ENCODE measurements around the gene PNN. TPM values are rescaled to one million over a fixed set of nuclear protein-coding genes. Genes with fewer than 3 reads are reported as not detected.
"Not testable (repeated sequence)": the region's sequence is repeated elsewhere in the genome, so short reads cannot be mapped to it uniquely, and the experiment has no call there.

PNN gene
- 10 to 100 TPM; 34.6 to 52.4 TPM for total RNA-seq

DNA sequence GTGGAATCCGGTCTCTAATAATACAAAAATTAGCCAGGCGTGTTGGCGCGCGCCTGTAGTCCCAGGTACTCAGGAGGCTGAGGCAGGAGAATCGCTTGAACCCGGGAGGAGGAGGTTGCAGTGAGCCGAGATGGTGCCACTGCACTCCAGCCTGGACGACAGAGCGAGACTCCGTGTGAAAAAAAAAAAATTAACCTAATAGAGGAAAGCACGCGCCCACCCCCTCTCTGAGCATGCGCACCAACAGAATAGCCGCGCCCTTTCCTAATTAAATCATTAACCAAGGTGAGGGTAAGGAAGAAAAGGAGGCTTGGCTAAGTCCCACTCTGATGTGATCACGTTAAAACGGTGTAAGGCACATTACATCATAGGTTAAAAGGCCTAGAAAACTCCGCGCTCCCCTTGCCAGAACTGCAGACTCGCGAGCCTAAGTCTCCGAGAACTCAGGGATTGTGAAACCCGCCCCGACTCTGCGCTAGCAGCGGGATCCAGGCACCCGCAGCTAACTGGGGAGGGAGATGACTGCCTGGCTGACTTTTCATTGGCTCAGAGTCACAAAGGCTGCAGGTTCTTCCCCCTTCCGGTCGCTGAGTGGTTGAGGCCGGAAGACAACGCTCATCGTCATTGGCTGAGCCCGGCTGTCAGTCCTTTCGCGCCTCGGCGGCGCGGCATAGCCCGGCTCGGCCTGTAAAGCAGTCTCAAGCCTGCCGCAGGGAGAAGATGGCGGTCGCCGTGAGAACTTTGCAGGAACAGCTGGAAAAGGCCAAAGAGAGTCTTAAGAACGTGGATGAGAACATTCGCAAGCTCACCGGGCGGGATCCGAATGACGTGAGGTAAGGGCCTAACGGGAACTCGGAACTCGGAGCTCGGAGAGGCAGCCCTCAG lies at the start of gene PNN:
Gene PNN (plus strand): TSS at position 695 of the 885 bp plus-strand sequence. CDS start 26 bp downstream, at position 721.
- H3K4me1 ChIP-seq = no peaks in the 10 kb centered on the region
- H3K27ac ChIP-seq = peak within 1 kb of the TSS; percentile 92
- intact Hi-C loops (cut with DNase I) = loop anchor here (5.0 kb wide), 2 partner anchors 73 to 92 kb away; partner anchors contain the start of gene SEC23A
- peaks cover 11% of the 10 kb centered on the region for H3K36me3 ChIP-seq
- no peaks in the 10 kb centered on the region for H3K27me3 ChIP-seq
- H3K9ac ChIP-seq (ENCODE audit: low read depth in 2 of 2, low read length in 2 of 2) = peak within 1 kb of the TSS; percentile 90 to 95
- peak within 1 kb of the TSS; percentile 79 for H3K4me3 ChIP-seq
- TF ChIP-seq, protein P1, sequence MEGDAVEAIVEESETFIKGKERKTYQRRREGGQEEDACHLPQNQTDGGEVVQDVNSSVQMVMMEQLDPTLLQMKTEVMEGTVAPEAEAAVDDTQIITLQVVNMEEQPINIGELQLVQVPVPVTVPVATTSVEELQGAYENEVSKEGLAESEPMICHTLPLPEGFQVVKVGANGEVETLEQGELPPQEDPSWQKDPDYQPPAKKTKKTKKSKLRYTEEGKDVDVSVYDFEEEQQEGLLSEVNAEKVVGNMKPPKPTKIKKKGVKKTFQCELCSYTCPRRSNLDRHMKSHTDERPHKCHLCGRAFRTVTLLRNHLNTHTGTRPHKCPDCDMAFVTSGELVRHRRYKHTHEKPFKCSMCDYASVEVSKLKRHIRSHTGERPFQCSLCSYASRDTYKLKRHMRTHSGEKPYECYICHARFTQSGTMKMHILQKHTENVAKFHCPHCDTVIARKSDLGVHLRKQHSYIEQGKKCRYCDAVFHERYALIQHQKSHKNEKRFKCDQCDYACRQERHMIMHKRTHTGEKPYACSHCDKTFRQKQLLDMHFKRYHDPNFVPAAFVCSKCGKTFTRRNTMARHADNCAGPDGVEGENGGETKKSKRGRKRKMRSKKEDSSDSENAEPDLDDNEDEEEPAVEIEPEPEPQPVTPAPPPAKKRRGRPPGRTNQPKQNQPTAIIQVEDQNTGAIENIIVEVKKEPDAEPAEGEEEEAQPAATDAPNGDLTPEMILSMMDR (IDR thresholded peaks at IDR 0.05) = no peak
- peak; percentile 98 for DNase-seq
- no peaks in the 10 kb centered on the region for H3K9me3 ChIP-seq

DNA sequence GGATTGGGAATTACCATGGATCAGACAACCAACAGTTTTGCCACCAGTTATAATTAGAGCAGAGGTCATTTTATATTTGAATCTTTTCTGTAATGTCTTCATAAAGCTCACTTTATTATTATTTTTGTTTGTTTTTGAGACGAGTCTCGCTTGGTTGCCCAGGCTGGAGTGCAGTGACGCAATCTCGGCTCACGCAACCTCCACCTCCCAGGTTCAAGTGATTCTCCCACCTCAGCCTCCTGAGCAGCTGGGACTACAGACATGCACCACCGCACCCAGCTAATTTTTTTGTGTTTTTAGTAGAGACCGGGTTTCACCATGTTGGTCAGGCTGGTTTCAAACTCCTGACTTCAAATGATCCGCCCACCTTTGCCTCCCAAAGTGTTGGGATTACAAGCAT lies 37.2 kb upstream of the PNN start:
- H3K4me1 ChIP-seq; H3K9me3 ChIP-seq; H3K36me3 ChIP-seq; intact Hi-C loops (cut with DNase I); H3K4me3 ChIP-seq; H3K27me3 ChIP-seq; DNase-seq; H3K9ac ChIP-seq (ENCODE audit: low read depth in 2 of 2, low read length in 2 of 2); H3K27ac ChIP-seq: not testable (repeated sequence)

DNA sequence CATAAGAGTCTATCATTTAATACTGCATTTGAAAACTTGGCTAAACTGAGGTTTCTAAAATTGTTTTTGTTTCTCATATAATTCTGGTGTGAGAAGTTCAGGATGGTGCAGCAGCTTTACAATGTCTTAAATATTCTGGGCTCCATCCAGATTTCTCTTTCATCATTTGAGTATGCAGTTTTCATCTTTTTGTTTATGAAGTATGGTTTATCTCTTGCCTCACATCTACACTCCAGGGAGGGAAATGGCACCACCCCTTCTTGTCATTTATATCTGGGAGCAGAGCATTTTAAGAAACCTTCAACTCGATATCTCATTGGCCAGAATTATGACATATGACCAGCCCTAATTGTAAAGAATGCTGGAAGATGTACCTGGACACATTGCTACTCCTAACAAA lies 36.6 kb upstream of the PNN start:
- Histone ChIP-seq H3K9me3 (no peaks in the 10 kb centered on the region), H3K27me3 (no peaks in the 10 kb centered on the region), H3K4me3 (no peak overlapping the region), H3K4me1 (no peaks in the 10 kb centered on the region), H3K36me3 (no peaks in the 10 kb centered on the region), H3K9ac (ENCODE audit: low read depth in 2 of 2, low read length in 2 of 2) (no peak overlapping the region), H3K27ac (no peak overlapping the region)
- TF ChIP-seq, protein P1 (IDR thresholded peaks at IDR 0.05) = no peak
- no peak for DNase-seq
- intact Hi-C loops (cut with DNase I) = no loop called here

DNA sequence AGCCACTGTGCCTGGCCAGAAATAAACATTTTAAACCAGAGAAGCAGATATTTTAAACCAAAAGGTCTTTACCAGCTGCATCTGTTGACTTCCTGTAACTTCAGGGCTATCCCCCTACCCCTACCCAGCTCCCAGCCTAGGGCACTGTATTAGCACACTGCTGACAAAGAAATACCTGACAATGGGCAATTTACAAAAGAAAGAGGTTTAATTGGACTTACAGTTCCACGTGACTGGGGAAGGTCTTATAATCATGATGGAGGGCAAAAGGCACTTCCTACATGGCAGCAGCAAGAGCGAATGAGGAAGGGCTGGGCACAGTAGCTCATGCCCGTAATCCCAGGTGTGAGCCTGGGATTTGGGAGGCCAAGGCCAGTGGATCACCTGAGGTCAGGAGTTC lies 34.9 kb upstream of the PNN start:
- Histone ChIP-seq H3K36me3 (no peaks in the 10 kb centered on the region), H3K4me1 (no peaks in the 10 kb centered on the region), H3K4me3 (no peak overlapping the region), H3K27ac (no peak overlapping the region), H3K27me3 (no peaks in the 10 kb centered on the region), H3K9me3 (no peaks in the 10 kb centered on the region), H3K9ac (ENCODE audit: low read depth in 2 of 2, low read length in 2 of 2) (no peak overlapping the region)
- DNase-seq = no peak
- TF ChIP-seq, protein P1 (IDR thresholded peaks at IDR 0.05) = no peak
- intact Hi-C loops (cut with DNase I) = no loop called here

DNA sequence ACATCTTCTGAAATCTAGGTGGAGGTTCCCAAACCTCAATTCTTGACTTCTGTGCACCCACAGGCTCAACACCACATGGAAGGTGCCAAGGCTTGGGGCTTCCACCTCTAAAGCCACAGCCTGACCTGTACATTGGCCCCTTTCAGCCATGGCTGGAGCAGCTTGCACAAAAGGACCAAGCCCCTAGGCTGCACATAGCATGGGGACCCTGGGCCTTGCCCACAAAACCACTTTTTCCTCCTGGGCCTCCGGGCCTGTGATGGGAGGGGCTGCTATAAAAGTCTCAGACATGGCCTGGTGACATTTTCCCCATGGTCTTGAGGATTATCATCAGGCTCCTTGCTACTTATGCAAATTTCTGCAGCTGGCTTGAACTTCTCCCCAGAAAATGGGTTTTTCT lies 33.4 kb upstream of the PNN start:
- H3K27me3 ChIP-seq; H3K36me3 ChIP-seq; DNase-seq; intact Hi-C loops (cut with DNase I); H3K9me3 ChIP-seq; H3K4me3 ChIP-seq; H3K9ac ChIP-seq (ENCODE audit: low read depth in 2 of 2, low read length in 2 of 2); H3K4me1 ChIP-seq; H3K27ac ChIP-seq: not testable (repeated sequence)

DNA sequence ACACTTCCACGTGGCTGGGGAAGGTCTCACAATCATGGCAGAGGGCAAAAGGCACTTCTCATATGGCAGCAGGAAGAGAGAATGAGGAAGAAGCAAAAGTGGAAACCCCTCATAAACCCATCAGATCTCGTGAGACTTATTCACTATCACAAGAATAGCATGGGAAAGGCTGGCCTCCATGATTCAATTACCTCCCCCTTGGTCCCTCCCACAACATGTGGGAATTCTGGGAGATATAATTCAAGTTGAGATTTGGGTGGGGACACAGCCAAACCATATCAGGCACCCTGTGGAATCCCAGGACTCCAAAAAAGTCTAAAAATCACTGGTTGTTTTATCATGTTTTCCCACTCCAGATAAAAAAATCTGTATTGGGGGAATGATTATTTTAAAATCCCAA lies 31.8 kb upstream of the PNN start:
- H3K27ac ChIP-seq; H3K9ac ChIP-seq (ENCODE audit: low read depth in 2 of 2, low read length in 2 of 2); H3K4me3 ChIP-seq; H3K9me3 ChIP-seq; intact Hi-C loops (cut with DNase I); H3K36me3 ChIP-seq; H3K4me1 ChIP-seq; DNase-seq; H3K27me3 ChIP-seq: not testable (repeated sequence)

All from colonic mucosa (tissue), 4 donors.